Stimulated activated CD4-positive, alpha-beta T cell treated with anti-CD3 and anti-CD28 coated beads, Interleukin-12 subunit alpha, Interleukin-12 subunit beta, amount 100 ng/mL, for 48 hours (primary cell): ENCODE results near the gene TECTA.

Experiments used
- DNase-seq, 3 donors: peaks; one replicate each; pipeline ENCODE4 v3.0.0-alpha.2; 2020; ENCODE audit warnings: low read depth in 2 of 3, low spot score in 1 of 3

The TECTA gene

GRCh38 chr11:121100943-121101342, at the start of gene TECTA:
Gene TECTA, plus strand, starts transcription at chr11:121101243. Its CDS starts 1,423 bp downstream, at chr11:121102666.
- DNase-seq, result no peak

- DNase-seq, result no peak
Measured at GRCh38 chr11:121053244-121053643, 47.8 kb upstream of the TECTA start.

GRCh38 chr11:121054266-121054665, 46.8 kb upstream of the TECTA start:
- no peak for DNase-seq

GRCh38 chr11:121055076-121055475, 46.0 kb upstream of the TECTA start:
- DNase-seq, result no peak

- no peak for DNase-seq
Measured at GRCh38 chr11:121057922-121058321, 43.1 kb upstream of the TECTA start.

- DNase-seq, result no peak
Measured at GRCh38 chr11:121058941-121059340, 42.1 kb upstream of the TECTA start.

- DNase-seq, result no peak
Measured at GRCh38 chr11:121059605-121060004, 41.4 kb upstream of the TECTA start.

GRCh38 chr11:121063728-121064127, 37.3 kb upstream of the TECTA start:
- peak in 1 of 3 donors; percentile 9 for DNase-seq

GRCh38 chr11:121066623-121067022, 34.4 kb upstream of the TECTA start:
- DNase-seq, result no peak

GRCh38 chr11:121067026-121067425, 34.0 kb upstream of the TECTA start:
- no peak for DNase-seq

GRCh38 chr11:121067453-121067852, 33.6 kb upstream of the TECTA start:
- no peak for DNase-seq

- DNase-seq, result no peak
Measured at GRCh38 chr11:121067962-121068647, 32.9 kb upstream of the TECTA start.

- no peak for DNase-seq
Measured at GRCh38 chr11:121068787-121069186, 32.3 kb upstream of the TECTA start.

- no peak for DNase-seq
Measured at GRCh38 chr11:121070951-121071845, 29.8 kb upstream of the TECTA start.

- no peak for DNase-seq
Measured at GRCh38 chr11:121071846-121072450, 29.1 kb upstream of the TECTA start.

- no peak for DNase-seq
Measured at GRCh38 chr11:121081321-121081720, 19.7 kb upstream of the TECTA start.

- DNase-seq, result no peak
Measured at GRCh38 chr11:121082219-121082618, 18.8 kb upstream of the TECTA start.

- DNase-seq, result no peak
Measured at GRCh38 chr11:121082670-121083069, 18.4 kb upstream of the TECTA start.

- DNase-seq, result no peak
Measured at GRCh38 chr11:121086866-121087265, 14.2 kb upstream of the TECTA start.

GRCh38 chr11:121089566-121089965, 11.5 kb upstream of the TECTA start:
- no peak for DNase-seq

- no peak for DNase-seq
Measured at GRCh38 chr11:121090145-121090721, 10.8 kb upstream of the TECTA start.
